NB4 (cell line): ENCODE results near the gene PIK3R3.

Experiments
- DNase-seq: peaks from one replicate; pipeline ENCODE4 v3.0.0; 2010; ENCODE audit warnings: low read depth
- H3K4me3 ChIP-seq: one replicate; pipeline ENCODE4 v1.5.1; 2011; ENCODE audit warnings: mild to moderate bottlenecking, low read depth, low read length, moderate library complexity
- MYC ChIP-seq: IDR thresholded peaks from 2 replicates; pipeline ENCODE4 v1.6.1; 2011; ENCODE audit warnings: low read depth, low read length
- POLR2A ChIP-seq: IDR thresholded peaks from 2 replicates; pipeline ENCODE4 v1.6.1; 2011; ENCODE audit warnings: mild to moderate bottlenecking; ENCODE audit not compliant: insufficient read length; ENCODE audit errors: extremely low read depth
- TF ChIP-seq, protein P1 (sequence below): IDR thresholded peaks from one replicate; pipeline ENCODE4 v1.5.1; 2012; ENCODE audit warnings: low read depth, low read length
- TF ChIP-seq, protein P2 (sequence below): IDR thresholded peaks from 2 replicates; pipeline ENCODE4 v1.6.1; 2011; ENCODE audit warnings: low read depth, low read length

Gene PIK3R3

DNA sequence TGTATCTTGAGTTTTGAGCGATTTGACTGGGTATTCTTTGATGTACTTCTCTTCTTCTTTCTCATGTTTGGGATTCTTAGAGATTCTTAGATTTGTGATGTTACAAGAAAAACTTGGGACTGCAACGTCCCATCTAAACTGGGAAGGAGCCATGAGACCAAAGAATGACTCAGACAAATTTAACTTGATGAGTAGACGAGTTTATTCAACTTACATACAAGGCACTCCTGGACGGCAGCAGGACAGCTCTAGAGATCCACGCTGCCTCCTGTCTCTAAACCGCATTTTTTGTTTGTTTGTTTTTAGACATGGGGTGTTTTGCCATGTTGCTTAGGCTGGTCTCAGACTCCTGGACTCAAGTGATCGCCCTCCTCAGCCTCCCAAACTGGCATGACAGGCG is 137.1 kb downstream of the PIK3R3 start:
- TF ChIP-seq, protein P1, sequence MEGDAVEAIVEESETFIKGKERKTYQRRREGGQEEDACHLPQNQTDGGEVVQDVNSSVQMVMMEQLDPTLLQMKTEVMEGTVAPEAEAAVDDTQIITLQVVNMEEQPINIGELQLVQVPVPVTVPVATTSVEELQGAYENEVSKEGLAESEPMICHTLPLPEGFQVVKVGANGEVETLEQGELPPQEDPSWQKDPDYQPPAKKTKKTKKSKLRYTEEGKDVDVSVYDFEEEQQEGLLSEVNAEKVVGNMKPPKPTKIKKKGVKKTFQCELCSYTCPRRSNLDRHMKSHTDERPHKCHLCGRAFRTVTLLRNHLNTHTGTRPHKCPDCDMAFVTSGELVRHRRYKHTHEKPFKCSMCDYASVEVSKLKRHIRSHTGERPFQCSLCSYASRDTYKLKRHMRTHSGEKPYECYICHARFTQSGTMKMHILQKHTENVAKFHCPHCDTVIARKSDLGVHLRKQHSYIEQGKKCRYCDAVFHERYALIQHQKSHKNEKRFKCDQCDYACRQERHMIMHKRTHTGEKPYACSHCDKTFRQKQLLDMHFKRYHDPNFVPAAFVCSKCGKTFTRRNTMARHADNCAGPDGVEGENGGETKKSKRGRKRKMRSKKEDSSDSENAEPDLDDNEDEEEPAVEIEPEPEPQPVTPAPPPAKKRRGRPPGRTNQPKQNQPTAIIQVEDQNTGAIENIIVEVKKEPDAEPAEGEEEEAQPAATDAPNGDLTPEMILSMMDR, result no peak
- TF ChIP-seq, protein P2, sequence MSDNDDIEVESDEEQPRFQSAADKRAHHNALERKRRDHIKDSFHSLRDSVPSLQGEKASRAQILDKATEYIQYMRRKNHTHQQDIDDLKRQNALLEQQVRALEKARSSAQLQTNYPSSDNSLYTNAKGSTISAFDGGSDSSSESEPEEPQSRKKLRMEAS, result no peak
- TF ChIP-seq POLR2A (no peak), MYC (no peak)
- H3K4me3 ChIP-seq, result no peak overlapping the region
- no peak for DNase-seq

DNA sequence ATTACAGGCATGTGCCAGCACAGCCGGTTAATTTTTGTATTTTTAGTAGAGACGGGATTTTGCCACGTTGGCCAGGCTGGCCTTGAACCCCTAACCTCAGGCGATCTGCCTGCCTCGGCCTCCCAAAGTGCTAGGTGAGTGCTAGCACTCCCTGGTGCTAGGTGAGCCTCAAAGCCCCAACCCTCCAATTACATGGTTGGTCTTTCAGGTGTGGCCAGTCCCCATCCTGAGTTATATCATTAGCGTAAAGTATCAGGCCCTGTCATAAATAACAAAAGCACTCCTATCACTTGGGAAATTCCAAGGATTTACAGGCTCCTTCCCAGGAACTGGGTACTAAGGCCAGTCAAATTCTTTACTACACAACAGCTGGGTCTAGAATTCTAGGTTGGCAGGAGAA is 138.0 kb downstream of the PIK3R3 start:
- TF ChIP-seq, protein P1, result no peak
- TF ChIP-seq POLR2A (no peak), MYC (no peak)
- TF ChIP-seq, protein P2, result no peak
- no peak overlapping the region for H3K4me3 ChIP-seq
- no peak for DNase-seq
